HUES64 (cell line): Measurements from ENCODE around the gene SCAPER.
"Not testable (repeated sequence)": the region's sequence is repeated elsewhere in the genome, so short reads cannot be mapped to it uniquely, and the experiment has no call there.

Experiments
- H3K27ac ChIP-seq: 2 replicates; pipeline ENCODE4 v1.7.0; 2013; ENCODE audit warnings: low read depth, low read length, inconsistent platforms
- H3K27me3 ChIP-seq: 2 replicates; pipeline ENCODE4 v1.6.1; 2013; ENCODE audit warnings: mild to moderate bottlenecking, low read length; ENCODE audit not compliant: insufficient read depth
- H3K36me3 ChIP-seq: 2 replicates; pipeline ENCODE4 v1.6.1; 2013; ENCODE audit warnings: mild to moderate bottlenecking, low read length; ENCODE audit not compliant: insufficient read depth
- H3K4me1 ChIP-seq: 2 replicates; pipeline ENCODE4 v1.6.1; 2013; ENCODE audit warnings: mild to moderate bottlenecking, low read length, moderate library complexity; ENCODE audit not compliant: insufficient read depth
- H3K4me3 ChIP-seq: 2 replicates; pipeline ENCODE4 v1.5.1; 2013; ENCODE audit warnings: mild to moderate bottlenecking, low read length, moderate library complexity
- H3K9ac ChIP-seq: 2 replicates; pipeline ENCODE4 v1.6.1; 2013; ENCODE audit warnings: mild to moderate bottlenecking, low read depth, low read length
- H3K9me3 ChIP-seq: 2 replicates; pipeline ENCODE4 v1.6.1; 2013; ENCODE audit warnings: low read depth, low read length; ENCODE audit not compliant: insufficient read depth
- WGBS: fragments of 150-250, 120-280 bp; methylation state at CpG from one replicate; pipeline ENCODE4 v1.1.7; 2013; ENCODE audit warnings: missing lambda C conversion rate; 5-methylcytosine and 5-hydroxymethylcytosine counted together

Gene SCAPER

GRCh38 chr15:76311100-76311953, 593.8 kb downstream of the SCAPER start, which contains the start of gene ETFA:
TSS of gene ETFA (minus strand) at chr15:76311469. CDS start at chr15:76311388, 81 bp downstream.
- H3K4me1 ChIP-seq, result no peaks in the 10 kb centered on the region; the same call in none of the 2 replicates
- H3K27me3 ChIP-seq, result 0 out of 2 replicates have a peak, but pooled peaks cover 4% of the 10 kb centered on the region
- H3K9ac ChIP-seq, result peak within 1 kb of the TSS; percentile 96
- no peaks in the 10 kb centered on the region for H3K9me3 ChIP-seq
- 1% methylated on average over 60 of the region's 60 CpGs for WGBS
- H3K27ac ChIP-seq, result peak within 1 kb of the TSS; percentile 74; the same call in 1 of the 2 replicates
- peak within 1 kb of the TSS; percentile 97 for H3K4me3 ChIP-seq
- H3K36me3 ChIP-seq, result no peaks in the 10 kb centered on the region

DNA sequence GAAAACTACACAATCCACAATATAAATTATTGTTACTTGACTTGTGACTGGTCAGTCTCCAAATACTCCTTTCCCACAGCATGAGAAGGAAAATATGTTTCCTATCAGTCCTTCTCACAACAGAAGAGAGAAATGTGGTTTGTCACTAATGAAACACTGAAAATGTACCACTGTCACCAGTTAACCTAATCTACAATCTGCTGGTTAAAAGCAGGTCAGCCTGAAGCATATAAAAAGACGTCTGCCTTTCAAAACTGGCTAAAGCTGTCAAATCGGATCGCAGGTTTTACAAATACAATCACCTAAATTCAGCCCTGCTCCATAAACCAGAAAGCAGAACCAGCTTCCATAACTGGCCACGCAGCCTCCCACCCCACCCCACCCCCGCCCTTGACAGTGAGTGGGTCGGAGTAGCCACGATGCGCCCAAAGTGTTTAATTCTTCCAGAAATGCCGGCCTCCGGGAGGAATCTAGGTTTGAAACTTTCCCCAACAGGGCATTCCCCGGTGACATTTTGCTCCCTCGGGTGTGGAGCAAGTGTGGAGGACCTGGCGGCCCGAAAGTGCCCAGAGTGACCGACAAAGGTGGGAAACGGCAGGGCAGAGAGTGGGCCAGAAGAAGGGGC, 594.6 kb downstream of the SCAPER start:
- no peaks in the 10 kb centered on the region; the same call in none of the 2 replicates for H3K4me1 ChIP-seq
- H3K27me3 ChIP-seq, result 0 out of 2 replicates have a peak, but pooled peaks cover 4% of the 10 kb centered on the region
- H3K9ac ChIP-seq, result peak overlapping the region; percentile 96
- 4% methylated on average over 16 of the region's 16 CpGs for WGBS
- H3K9me3 ChIP-seq, result no peaks in the 10 kb centered on the region
- H3K36me3 ChIP-seq, result no peaks in the 10 kb centered on the region
- peak overlapping the region; percentile 97 for H3K4me3 ChIP-seq
- H3K27ac ChIP-seq, result peak overlapping the region; percentile 52; the same call in 1 of the 2 replicates

DNA sequence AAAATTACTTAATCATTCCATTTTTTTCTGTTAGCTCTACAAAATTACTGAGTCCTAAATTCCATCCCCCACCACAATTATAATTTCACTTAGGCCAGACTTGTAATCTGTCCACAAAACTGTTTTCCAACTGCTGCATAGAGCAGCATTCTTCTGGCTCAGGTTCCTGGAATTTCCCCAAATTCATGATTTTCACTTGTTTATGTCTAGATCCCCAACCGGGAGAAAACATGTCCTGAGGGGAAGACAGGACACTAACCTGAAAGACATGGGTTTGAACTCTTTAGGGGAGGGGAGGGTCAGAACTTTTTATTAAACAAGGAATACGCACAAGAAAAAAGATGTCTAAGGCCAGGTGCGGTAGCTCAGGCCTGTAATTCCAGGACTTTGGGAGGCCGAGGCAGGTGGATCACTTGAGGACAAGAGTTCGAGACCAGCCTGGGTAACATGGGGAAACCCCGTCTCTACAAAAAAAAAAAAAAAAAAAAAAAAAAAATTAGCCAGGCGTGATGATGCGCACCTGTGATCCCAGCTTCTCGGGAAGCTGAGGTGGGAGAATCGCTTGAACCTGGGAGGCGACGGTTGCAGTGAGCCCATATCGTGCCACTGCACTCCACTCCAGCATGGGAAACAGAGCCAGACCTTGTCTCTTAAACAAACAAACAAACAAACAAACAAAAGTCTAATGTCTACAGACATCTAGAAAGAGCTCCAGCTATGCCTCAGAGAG, 595.4 kb downstream of the SCAPER start:
- H3K4me1 ChIP-seq, result no peaks in the 10 kb centered on the region; the same call in none of the 2 replicates
- no peak overlapping the region for H3K9ac ChIP-seq
- no peak overlapping the region for H3K27ac ChIP-seq
- peak overlapping the region; percentile 97 for H3K4me3 ChIP-seq
- H3K27me3 ChIP-seq, result 0 out of 2 replicates have a peak, but pooled peaks cover 4% of the 10 kb centered on the region
- H3K9me3 ChIP-seq, result no peaks in the 10 kb centered on the region
- no peaks in the 10 kb centered on the region for H3K36me3 ChIP-seq
- 88% methylated on average over 12 of the region's 13 CpGs for WGBS

DNA sequence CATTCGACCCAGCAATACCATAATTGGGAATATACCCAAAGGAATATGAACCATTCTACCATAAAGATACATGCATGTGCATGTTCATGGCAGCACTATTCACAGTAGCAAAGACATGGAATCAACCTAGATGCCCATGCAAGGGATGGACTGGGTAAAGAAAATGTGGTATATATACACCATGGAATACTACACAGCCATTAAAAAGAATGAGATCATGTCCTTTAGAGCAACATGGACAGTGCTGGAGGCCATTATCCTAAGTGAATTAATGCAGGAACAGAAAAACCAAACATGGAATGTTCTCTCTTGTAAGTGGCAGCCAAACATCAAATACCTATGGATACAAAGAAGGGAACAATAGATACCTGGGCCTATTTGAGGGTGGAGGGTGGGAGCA, 601.2 kb downstream of the SCAPER start:
- Histone ChIP-seq H3K9me3 (no peaks in the 10 kb centered on the region), H3K27me3 (no peaks in the 10 kb centered on the region), H3K9ac (no peak overlapping the region), H3K4me3 (no peak overlapping the region), H3K4me1 (no peaks in the 10 kb centered on the region), H3K27ac (no peak overlapping the region), H3K36me3 (no peaks in the 10 kb centered on the region)
- WGBS, result 100% methylated on average over 1 of the region's 1 CpG

- WGBS, result 87% methylated on average over 1 of the region's 1 CpG
- H3K9me3 ChIP-seq, result no peaks in the 10 kb centered on the region
- H3K27me3 ChIP-seq, result no peaks in the 10 kb centered on the region
- H3K9ac ChIP-seq, result no peak overlapping the region
- H3K4me3 ChIP-seq, result no peak overlapping the region
- no peak overlapping the region for H3K27ac ChIP-seq
- H3K4me1 ChIP-seq, result no peaks in the 10 kb centered on the region
- H3K36me3 ChIP-seq, result no peaks in the 10 kb centered on the region
Measured at GRCh38 chr15:76299786-76300185, 605.4 kb downstream of the SCAPER start.

DNA sequence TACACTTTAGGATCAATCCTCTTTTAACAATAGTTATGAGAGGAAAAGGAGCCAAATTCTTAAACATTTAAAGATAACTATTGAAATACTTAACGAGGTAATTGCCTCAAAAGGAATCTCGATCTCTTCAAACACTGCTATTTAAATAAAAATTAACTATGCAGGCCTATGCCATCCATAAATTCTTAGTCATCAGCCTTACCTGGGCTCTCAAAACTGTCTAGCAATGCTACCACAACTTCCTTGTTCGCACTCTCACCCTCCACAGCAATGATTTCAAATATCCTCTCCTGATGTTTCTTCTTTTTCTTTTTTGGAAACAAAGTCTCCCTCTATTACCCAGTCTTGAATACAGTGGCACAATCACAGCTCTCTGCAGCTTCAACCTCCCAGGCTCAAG, 606.2 kb downstream of the SCAPER start:
- Histone ChIP-seq H3K4me1 (no peaks in the 10 kb centered on the region), H3K9me3 (no peaks in the 10 kb centered on the region), H3K36me3 (no peaks in the 10 kb centered on the region), H3K9ac (no peak overlapping the region), H3K4me3 (no peak overlapping the region), H3K27ac (no peak overlapping the region), H3K27me3 (no peaks in the 10 kb centered on the region)
- 89% methylated on average over 3 of the region's 3 CpGs for WGBS

- H3K4me1 ChIP-seq, H3K9ac ChIP-seq, H3K36me3 ChIP-seq, H3K27me3 ChIP-seq, H3K27ac ChIP-seq, H3K4me3 ChIP-seq, H3K9me3 ChIP-seq: not testable (repeated sequence)
- 98% methylated on average over 4 of the region's 4 CpGs for WGBS
Measured at GRCh38 chr15:76297951-76298350, 607.2 kb downstream of the SCAPER start.
